Neural progenitor cell (in vitro differentiated cells): ENCODE measurements around the gene EDEM1.

Experiments used
- EZH2 ChIP-seq: fragments of 200-600 bp; sonication (generic); IDR thresholded peaks from 2 replicates; pipeline ENCODE4 v1.6.1; 2017; ENCODE audit warnings: antibody characterized with exemption, mild to moderate bottlenecking, moderate library complexity
- TF ChIP-seq, protein P1 (sequence below): fragments of 200-600 bp; sonication (generic); IDR thresholded peaks from 2 replicates; pipeline ENCODE4 v1.5.1; 2017; ENCODE audit warnings: antibody characterized with exemption, mild to moderate bottlenecking

DNA sequence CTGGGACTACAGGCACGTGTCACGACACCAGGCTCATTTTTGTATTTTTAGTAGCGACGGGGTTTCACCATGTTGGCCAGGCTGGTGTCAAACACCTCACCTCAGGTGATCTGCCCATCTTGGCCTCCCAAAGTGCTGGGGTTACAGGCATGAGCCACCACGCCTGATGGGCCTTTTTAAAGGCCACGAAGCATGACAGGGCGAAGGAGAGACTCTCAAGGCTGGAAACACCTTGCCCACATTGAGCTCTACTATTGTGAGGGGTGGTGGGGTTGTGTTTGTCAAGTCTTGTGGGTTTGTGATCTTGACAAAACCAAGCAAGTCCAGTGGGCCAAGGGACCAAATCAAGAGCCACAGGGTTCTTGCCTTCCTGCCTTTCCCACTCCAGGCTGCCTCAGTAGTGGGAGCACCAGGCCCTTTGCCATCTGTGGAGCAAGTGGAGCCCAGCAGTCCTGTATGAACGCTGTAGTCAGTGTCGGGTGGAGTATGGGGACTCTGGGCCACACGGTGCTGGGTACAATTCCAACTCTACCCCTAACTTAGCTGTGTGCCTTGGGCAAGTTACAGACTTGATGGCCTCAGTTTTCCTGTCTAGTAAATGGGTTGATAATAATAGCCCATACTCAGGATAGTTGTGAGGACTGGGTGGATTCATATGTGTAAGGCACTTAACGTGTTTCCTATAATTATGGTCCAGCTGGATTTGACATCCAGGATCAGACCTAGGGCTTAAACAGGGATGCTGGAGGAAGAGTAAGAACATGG is 33.3 kb downstream of the EDEM1 start:
- no peak for TF ChIP-seq EZH2
- TF ChIP-seq, protein P1, sequence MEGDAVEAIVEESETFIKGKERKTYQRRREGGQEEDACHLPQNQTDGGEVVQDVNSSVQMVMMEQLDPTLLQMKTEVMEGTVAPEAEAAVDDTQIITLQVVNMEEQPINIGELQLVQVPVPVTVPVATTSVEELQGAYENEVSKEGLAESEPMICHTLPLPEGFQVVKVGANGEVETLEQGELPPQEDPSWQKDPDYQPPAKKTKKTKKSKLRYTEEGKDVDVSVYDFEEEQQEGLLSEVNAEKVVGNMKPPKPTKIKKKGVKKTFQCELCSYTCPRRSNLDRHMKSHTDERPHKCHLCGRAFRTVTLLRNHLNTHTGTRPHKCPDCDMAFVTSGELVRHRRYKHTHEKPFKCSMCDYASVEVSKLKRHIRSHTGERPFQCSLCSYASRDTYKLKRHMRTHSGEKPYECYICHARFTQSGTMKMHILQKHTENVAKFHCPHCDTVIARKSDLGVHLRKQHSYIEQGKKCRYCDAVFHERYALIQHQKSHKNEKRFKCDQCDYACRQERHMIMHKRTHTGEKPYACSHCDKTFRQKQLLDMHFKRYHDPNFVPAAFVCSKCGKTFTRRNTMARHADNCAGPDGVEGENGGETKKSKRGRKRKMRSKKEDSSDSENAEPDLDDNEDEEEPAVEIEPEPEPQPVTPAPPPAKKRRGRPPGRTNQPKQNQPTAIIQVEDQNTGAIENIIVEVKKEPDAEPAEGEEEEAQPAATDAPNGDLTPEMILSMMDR = no peak
